NCI-H1694 treated with DMSO at 0.1 percent for 48 hours (cell line): ENCODE results near the gene SLC22A4.

Experiments
- DNase-seq: peaks from one replicate; lab custom pipeline; 2025; lab: John Stamatoyannopoulos, UW

Gene SLC22A4

GRCh38 chr5:132293992-132294727 is at the start of gene SLC22A4:
SLC22A4 (plus strand) TSS chr5:132294394; CDS start chr5:132294617, 223 bp downstream.
- peak; percentile 87 for DNase-seq

- no peak for DNase-seq
Measured at GRCh38 chr5:132245593-132245992, 48.6 kb upstream of the SLC22A4 start.

- no peak for DNase-seq
Measured at GRCh38 chr5:132246806-132247205, 47.4 kb upstream of the SLC22A4 start.

- DNase-seq: no peak
Measured at GRCh38 chr5:132250547-132250946, 43.6 kb upstream of the SLC22A4 start.

- DNase-seq: no peak
Measured at GRCh38 chr5:132251220-132251725, 42.9 kb upstream of the SLC22A4 start.

GRCh38 chr5:132253008-132253441 is 41.2 kb upstream of the SLC22A4 start:
- DNase-seq: no peak

- no peak for DNase-seq
Measured at GRCh38 chr5:132253452-132254320, 40.5 kb upstream of the SLC22A4 start.

GRCh38 chr5:132254321-132254977 is 39.7 kb upstream of the SLC22A4 start:
- no peak for DNase-seq

- no peak for DNase-seq
Measured at GRCh38 chr5:132256086-132256782, 38.0 kb upstream of the SLC22A4 start.

GRCh38 chr5:132256783-132257130 is 37.4 kb upstream of the SLC22A4 start:
- DNase-seq: no peak

GRCh38 chr5:132257131-132258101 is 36.8 kb upstream of the SLC22A4 start, which contains the start of gene PDLIM4:
PDLIM4 (plus strand) TSS chr5:132257696; CDS start chr5:132257735, 39 bp downstream.
- no peak for DNase-seq

- no peak for DNase-seq
Measured at GRCh38 chr5:132258102-132259068, 35.8 kb upstream of the SLC22A4 start.

GRCh38 chr5:132259069-132259851 is 34.9 kb upstream of the SLC22A4 start:
- DNase-seq: peak; percentile 40

- no peak for DNase-seq
Measured at GRCh38 chr5:132260051-132260450, 34.1 kb upstream of the SLC22A4 start.

GRCh38 chr5:132260714-132261551 is 33.3 kb upstream of the SLC22A4 start:
- no peak for DNase-seq

- DNase-seq: no peak
Measured at GRCh38 chr5:132261881-132262845, 32.0 kb upstream of the SLC22A4 start.
